A673 (cell line): ENCODE measurements around the gene CERK. TPM values are rescaled to one million over a fixed set of nuclear protein-coding genes. Genes with fewer than 3 reads are reported as not detected.

Experiments
- BruUV-seq: library from RNA; stranded (reverse); fragments of 400-500 nt; replicated peaks from 2 replicates; lab custom pipeline; 2021; lab: Mats Ljungman, UMichigan
- CTCF ChIA-PET: fragments of 300-600 bp; sonication (Branson Sonifier 250); formaldehyde crosslinking; loops from one replicate; lab custom pipeline; 2022; ENCODE audit warnings: antibody characterized with exemption; lab: Charles Lee
- POLR2A ChIA-PET: fragments of 300-600 bp; sonication (Branson Sonifier 250); formaldehyde crosslinking; loops from one replicate; lab custom pipeline; 2022; ENCODE audit warnings: antibody characterized with exemption; ENCODE audit not compliant: low non-redundant PET; lab: Charles Lee
- DNase-seq: peaks from one replicate; pipeline ENCODE4 v3.0.0-alpha.2; 2015; ENCODE audit warnings: low spot score
- H3K27ac ChIP-seq: fragments of 200-600 bp; sonication (generic); 2 replicates; pipeline ENCODE4 v1.5.1; 2016; ENCODE audit warnings: mixed run types, low read depth, mild to moderate bottlenecking, mixed read lengths, antibody characterized with exemption, low read length; ENCODE audit not compliant: poor library complexity, severe bottlenecking
- H3K27me3 ChIP-seq: fragments of 200-600 bp; sonication (generic); replicated peaks from 2 replicates; pipeline ENCODE4 v1.6.1; 2017; ENCODE audit warnings: mixed run types, low read depth, mild to moderate bottlenecking, mixed read lengths, antibody characterized with exemption, low read length; ENCODE audit not compliant: insufficient read depth, poor library complexity
- H3K36me3 ChIP-seq: fragments of 200-600 bp; sonication (generic); 2 replicates; pipeline ENCODE4 v1.6.1; 2016; ENCODE audit warnings: mixed run types, mild to moderate bottlenecking, mixed read lengths, antibody characterized with exemption, low read length; ENCODE audit not compliant: insufficient read depth, poor library complexity, severe bottlenecking
- H3K4me1 ChIP-seq: fragments of 200-600 bp; sonication (generic); 2 replicates; pipeline ENCODE4 v1.6.1; 2017; ENCODE audit warnings: mixed run types, mild to moderate bottlenecking, mixed read lengths, antibody characterized with exemption, low read length; ENCODE audit not compliant: insufficient read depth, poor library complexity, severe bottlenecking
- H3K4me3 ChIP-seq: fragments of 200-600 bp; sonication (generic); 2 replicates; pipeline ENCODE4 v1.5.1; 2016; ENCODE audit warnings: low read depth, mixed run types, mild to moderate bottlenecking, mixed read lengths, low read length; ENCODE audit not compliant: poor library complexity, severe bottlenecking
- H3K9me3 ChIP-seq: fragments of 200-600 bp; sonication (generic); 2 replicates; pipeline ENCODE4 v1.6.1; 2016; ENCODE audit warnings: mixed run types, low read depth, mild to moderate bottlenecking, mixed read lengths, antibody characterized with exemption, low read length; ENCODE audit not compliant: poor library complexity, severe bottlenecking
- CTCF ChIP-seq: fragments of 300-800, 200-600 bp; sonication (generic); conservative IDR thresholded peaks from 2 replicates; pipeline ENCODE4 v1.5.1; 2017; ENCODE audit warnings: low read depth, mild to moderate bottlenecking, antibody characterized with exemption, low read length, moderate library complexity, mixed read lengths
- EZH2 ChIP-seq: fragments of 200-600 bp; sonication (generic); IDR thresholded peaks from 2 replicates; pipeline ENCODE4 v1.6.1; 2017; ENCODE audit warnings: borderline replicate concordance, low read depth, mild to moderate bottlenecking, mixed read lengths, antibody characterized with exemption, low read length; ENCODE audit not compliant: poor library complexity, severe bottlenecking
- intact Hi-C: fragments of 100-400 bp; cut with micrococcal nuclease; formaldehyde crosslinking; loops from one replicate; pipeline ENCODE4 v1.10.0; 2022; ENCODE audit not compliant: unreplicated experiment
- total RNA-seq: library from RNA; stranded (reverse); gene quantifications from 2 replicates; pipeline ENCODE4 v1.2.3, GENCODE V29; 2021

The CERK gene
- total RNA-seq, 1 experiment from 2014 or later, result 58.8 TPM

- H3K4me1 ChIP-seq, result no peaks in the 10 kb centered on the region
- ChIA-PET POLR2A (no interaction called here), CTCF (no interaction called here)
- intact Hi-C loops, result no loop called here
- TF ChIP-seq CTCF, result no peak
- TF ChIP-seq EZH2, result no peak
- no TSS peak for BruUV-seq
- H3K27me3 ChIP-seq, result no peaks in the 10 kb centered on the region
- no peak for DNase-seq
- no peak overlapping the region for H3K27ac ChIP-seq
- peaks cover 83% of the 10 kb centered on the region for H3K36me3 ChIP-seq
- no peak overlapping the region for H3K4me3 ChIP-seq
- no peaks in the 10 kb centered on the region for H3K9me3 ChIP-seq
These were observed 43.5 kb downstream of the CERK start for GRCh38 chr22:46694416-46695170.

GRCh38 chr22:46693634-46694415, 44.2 kb downstream of the CERK start:
- POLR2A ChIA-PET, result no interaction called here
- TF ChIP-seq CTCF (no peak), EZH2 (no peak)
- no TSS peak for BruUV-seq
- Histone ChIP-seq H3K4me3 (no peak overlapping the region), H3K4me1 (no peaks in the 10 kb centered on the region), H3K36me3 (peaks cover 79% of the 10 kb centered on the region), H3K9me3 (no peaks in the 10 kb centered on the region), H3K27ac (no peak overlapping the region), H3K27me3 (no peaks in the 10 kb centered on the region)
- intact Hi-C loops, result no loop called here
- CTCF ChIA-PET, result no interaction called here
- DNase-seq, result no peak

- no peaks in the 10 kb centered on the region for H3K27me3 ChIP-seq
- no peaks in the 10 kb centered on the region for H3K9me3 ChIP-seq
- DNase-seq, result no peak
- H3K4me3 ChIP-seq, result no peak overlapping the region
- no peaks in the 10 kb centered on the region for H3K4me1 ChIP-seq
- ChIA-PET CTCF (no interaction called here), POLR2A (no interaction called here)
- TF ChIP-seq EZH2 (no peak), CTCF (no peak)
- BruUV-seq, result no TSS peak
- intact Hi-C loops, result no loop called here
- H3K36me3 ChIP-seq, result peaks cover 73% of the 10 kb centered on the region
- H3K27ac ChIP-seq, result no peak overlapping the region
These were observed 46.5 kb downstream of the CERK start for GRCh38 chr22:46691571-46691970.
